Ishikawa (cell line): ENCODE results near the gene FASN.

Experiments
- CEBPB ChIP-seq: IDR thresholded peaks from 2 replicates; pipeline ENCODE4 v1.6.1; 2012
- CREB1 ChIP-seq: IDR thresholded peaks from 2 replicates; pipeline ENCODE4 v1.6.1; 2012; ENCODE audit warnings: low read depth
- EGR1 ChIP-seq: IDR thresholded peaks from 2 replicates; pipeline ENCODE4 v1.6.1; 2012
- EP300 ChIP-seq: IDR thresholded peaks from 2 replicates; pipeline ENCODE4 v1.6.1; 2012; ENCODE audit warnings: borderline replicate concordance
- FOXM1 ChIP-seq: IDR thresholded peaks from 2 replicates; pipeline ENCODE4 v1.6.1; 2012; ENCODE audit warnings: low read depth, borderline replicate concordance
- NFIC ChIP-seq: IDR thresholded peaks from 2 replicates; pipeline ENCODE4 v1.6.1; 2012
- RAD21 ChIP-seq: IDR thresholded peaks from 2 replicates; pipeline ENCODE4 v1.6.1; 2012; ENCODE audit warnings: low read depth
- TAF1 ChIP-seq: IDR thresholded peaks from 2 replicates; pipeline ENCODE4 v1.6.1; 2012; ENCODE audit warnings: low read depth, mild to moderate bottlenecking
- TCF12 ChIP-seq: IDR thresholded peaks from 2 replicates; pipeline ENCODE4 v1.6.1; 2012; ENCODE audit warnings: low read depth
- TEAD4 ChIP-seq: IDR thresholded peaks from 2 replicates; pipeline ENCODE4 v1.6.1; 2012
- USF1 ChIP-seq: IDR thresholded peaks from 2 replicates; pipeline ENCODE4 v1.6.1; 2012
- YY1 ChIP-seq: IDR thresholded peaks from 2 replicates; pipeline ENCODE4 v1.6.1; 2012; ENCODE audit warnings: low read depth
- ZBTB7A ChIP-seq: IDR thresholded peaks from 2 replicates; pipeline ENCODE4 v1.6.1; 2012; ENCODE audit warnings: low read depth
- TF ChIP-seq, protein P1 (sequence below): IDR thresholded peaks from 2 replicates; pipeline ENCODE4 v1.6.1; 2012
- TF ChIP-seq, protein P2 (sequence below): IDR thresholded peaks from 2 replicates; pipeline ENCODE4 v1.6.1; 2012; ENCODE audit warnings: low read depth, mild to moderate bottlenecking

The FASN gene

GRCh38 chr17:82047379-82047778 is 50.7 kb downstream of the FASN start:
- no peak for TF ChIP-seq EGR1
- no peak for TF ChIP-seq TAF1
- TF ChIP-seq, protein P1, sequence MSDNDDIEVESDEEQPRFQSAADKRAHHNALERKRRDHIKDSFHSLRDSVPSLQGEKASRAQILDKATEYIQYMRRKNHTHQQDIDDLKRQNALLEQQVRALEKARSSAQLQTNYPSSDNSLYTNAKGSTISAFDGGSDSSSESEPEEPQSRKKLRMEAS = no peak
- no peak for TF ChIP-seq NFIC
- TF ChIP-seq RAD21 = no peak

DNA sequence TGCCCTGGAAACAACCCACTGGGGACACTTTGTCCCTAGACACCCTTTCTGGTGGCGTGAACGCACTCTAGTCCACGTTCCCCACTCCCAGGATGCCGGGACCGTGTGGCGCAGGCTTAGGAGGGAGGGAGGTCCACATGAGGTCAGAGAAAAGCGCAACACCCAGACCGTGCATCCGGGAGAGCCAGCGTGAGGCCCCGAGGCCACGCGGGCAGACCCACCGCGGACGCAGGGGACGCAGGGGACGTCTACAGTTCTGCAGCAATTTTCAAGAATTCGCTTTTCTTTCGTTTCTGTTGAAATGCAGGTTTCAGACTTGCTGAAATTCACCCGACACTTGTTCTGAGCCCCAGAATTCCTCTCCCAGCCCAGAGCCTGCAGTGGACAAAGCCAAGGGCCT is 51.1 kb downstream of the FASN start:
- TF ChIP-seq ZBTB7A (no peak), EGR1 (no peak), YY1 (no peak), TEAD4 (no peak), TAF1 (no peak), RAD21 (no peak), USF1 (no peak), NFIC (no peak), EP300 (no peak), CEBPB (no peak), FOXM1 (no peak), CREB1 (no peak)
- TF ChIP-seq, protein P1 = no peak
- TF ChIP-seq, protein P2, sequence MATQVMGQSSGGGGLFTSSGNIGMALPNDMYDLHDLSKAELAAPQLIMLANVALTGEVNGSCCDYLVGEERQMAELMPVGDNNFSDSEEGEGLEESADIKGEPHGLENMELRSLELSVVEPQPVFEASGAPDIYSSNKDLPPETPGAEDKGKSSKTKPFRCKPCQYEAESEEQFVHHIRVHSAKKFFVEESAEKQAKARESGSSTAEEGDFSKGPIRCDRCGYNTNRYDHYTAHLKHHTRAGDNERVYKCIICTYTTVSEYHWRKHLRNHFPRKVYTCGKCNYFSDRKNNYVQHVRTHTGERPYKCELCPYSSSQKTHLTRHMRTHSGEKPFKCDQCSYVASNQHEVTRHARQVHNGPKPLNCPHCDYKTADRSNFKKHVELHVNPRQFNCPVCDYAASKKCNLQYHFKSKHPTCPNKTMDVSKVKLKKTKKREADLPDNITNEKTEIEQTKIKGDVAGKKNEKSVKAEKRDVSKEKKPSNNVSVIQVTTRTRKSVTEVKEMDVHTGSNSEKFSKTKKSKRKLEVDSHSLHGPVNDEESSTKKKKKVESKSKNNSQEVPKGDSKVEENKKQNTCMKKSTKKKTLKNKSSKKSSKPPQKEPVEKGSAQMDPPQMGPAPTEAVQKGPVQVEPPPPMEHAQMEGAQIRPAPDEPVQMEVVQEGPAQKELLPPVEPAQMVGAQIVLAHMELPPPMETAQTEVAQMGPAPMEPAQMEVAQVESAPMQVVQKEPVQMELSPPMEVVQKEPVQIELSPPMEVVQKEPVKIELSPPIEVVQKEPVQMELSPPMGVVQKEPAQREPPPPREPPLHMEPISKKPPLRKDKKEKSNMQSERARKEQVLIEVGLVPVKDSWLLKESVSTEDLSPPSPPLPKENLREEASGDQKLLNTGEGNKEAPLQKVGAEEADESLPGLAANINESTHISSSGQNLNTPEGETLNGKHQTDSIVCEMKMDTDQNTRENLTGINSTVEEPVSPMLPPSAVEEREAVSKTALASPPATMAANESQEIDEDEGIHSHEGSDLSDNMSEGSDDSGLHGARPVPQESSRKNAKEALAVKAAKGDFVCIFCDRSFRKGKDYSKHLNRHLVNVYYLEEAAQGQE = no peak

GRCh38 chr17:82045936-82046484 is 52.0 kb downstream of the FASN start:
- TF ChIP-seq NFIC = no peak
- no peak for TF ChIP-seq FOXM1
- TF ChIP-seq, protein P1 = no peak
- no peak for TF ChIP-seq RAD21
- TF ChIP-seq YY1 = no peak
- TF ChIP-seq, protein P2 = no peak
- TF ChIP-seq TAF1 = no peak
- TF ChIP-seq TEAD4 = no peak
- no peak for TF ChIP-seq ZBTB7A
- TF ChIP-seq EGR1 = no peak
- no peak for TF ChIP-seq USF1
- TF ChIP-seq EP300 = no peak
- no peak for TF ChIP-seq TCF12
- no peak for TF ChIP-seq CEBPB
- no peak for TF ChIP-seq CREB1

DNA sequence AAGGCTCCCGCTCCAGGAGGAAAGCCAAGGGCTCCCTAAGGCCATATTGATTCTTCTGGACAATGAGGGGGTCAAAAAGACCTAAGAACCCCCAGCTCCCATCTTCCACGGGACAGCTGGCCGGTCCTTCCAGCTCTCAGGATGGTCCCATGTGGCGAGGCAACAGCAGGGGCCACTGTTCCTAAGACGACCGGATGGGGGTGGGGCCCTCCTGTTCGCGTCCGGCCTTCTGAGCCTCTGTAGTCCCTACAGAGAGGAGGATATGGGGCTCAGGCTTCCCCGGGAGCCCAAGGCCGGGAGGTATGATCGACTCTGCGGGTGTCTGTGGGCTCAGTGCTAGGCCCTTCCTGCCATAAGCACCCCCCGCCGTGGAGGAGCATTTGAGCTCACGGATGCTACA is 54.5 kb downstream of the FASN start:
- TF ChIP-seq CEBPB (no peak), ZBTB7A (no peak), TCF12 (no peak), TEAD4 (no peak), TAF1 (no peak), CREB1 (no peak), FOXM1 (no peak), NFIC (no peak), EGR1 (no peak), YY1 (no peak), EP300 (no peak), USF1 (no peak), RAD21 (no peak)
- TF ChIP-seq, protein P1 = no peak
- TF ChIP-seq, protein P2 = no peak
